GM21390 (cell line): ENCODE results near the gene SELP.

Source experiments
- ATAC-seq: cut with Tn5 transposase; IDR thresholded peaks from one replicate; pipeline ENCODE4 v1.9.1; 2021; ENCODE audit not compliant: unreplicated experiment

Gene SELP

GRCh38 chr1:169623132-169623926, 6.6 kb downstream of the SELP start:
- no peak for ATAC-seq

GRCh38 chr1:169620565-169620964, 9.4 kb downstream of the SELP start:
- ATAC-seq, result no peak

- ATAC-seq, result no peak
Observed at GRCh38 chr1:169618367-169618766, 11.6 kb downstream of the SELP start.

GRCh38 chr1:169615803-169616202, 14.1 kb downstream of the SELP start:
- no peak for ATAC-seq

GRCh38 chr1:169610858-169611257, 19.1 kb downstream of the SELP start:
- no peak for ATAC-seq

GRCh38 chr1:169610108-169610507, 19.8 kb downstream of the SELP start:
- ATAC-seq, result no peak

GRCh38 chr1:169608226-169608625, 21.7 kb downstream of the SELP start:
- ATAC-seq, result no peak

- peak; percentile 63 for ATAC-seq
Observed at GRCh38 chr1:169604781-169605560, 25.0 kb downstream of the SELP start.

- no peak for ATAC-seq
Observed at GRCh38 chr1:169601096-169601881, 28.6 kb downstream of the SELP start.

- peak; percentile 44 for ATAC-seq
Observed at GRCh38 chr1:169595764-169596711, 33.9 kb downstream of the SELP start.

GRCh38 chr1:169594391-169594790, 35.5 kb downstream of the SELP start:
- ATAC-seq, result peak; percentile 74

- ATAC-seq, result no peak
Observed at GRCh38 chr1:169590932-169591331, 39.0 kb downstream of the SELP start.

GRCh38 chr1:169588785-169589485, 41.0 kb downstream of the SELP start:
- ATAC-seq, result no peak

- no peak for ATAC-seq
Observed at GRCh38 chr1:169588112-169588511, 41.8 kb downstream of the SELP start.

GRCh38 chr1:169586395-169587255, 43.3 kb downstream of the SELP start, which contains the start of gene F5:
TSS of gene F5 (minus strand) at chr1:169586481. CDS start at chr1:169586386, 95 bp downstream.
- ATAC-seq, result peak; percentile 97

GRCh38 chr1:169586067-169586394, 43.9 kb downstream of the SELP start:
- ATAC-seq, result peak; percentile 27

GRCh38 chr1:169585181-169585580, 44.7 kb downstream of the SELP start:
- no peak for ATAC-seq

- ATAC-seq, result no peak
Observed at GRCh38 chr1:169584483-169585144, 45.3 kb downstream of the SELP start.
